ENCODE results near the gene LHX5. TPM values are rescaled to one million over a fixed set of nuclear protein-coding genes. Genes with fewer than 3 reads are reported as not detected.

LHX5 gene
- total RNA-seq, 1 donor from 2014 or later = 48.4 TPM

- Histone ChIP-seq H3K4me2 (no peak overlapping the region), H2AFZ (replicated peaks) (no peak overlapping the region), H3K4me3 (no peak overlapping the region), H3K9me3 (ENCODE audit: low read depth) (no peaks in the 10 kb centered on the region), H3K27ac (no peak overlapping the region), H3K4me1 (no peaks in the 10 kb centered on the region), H3F3A (ENCODE audit: low read depth) (peaks cover 36% of the 10 kb centered on the region), H3K79me2 (ENCODE audit: low read depth) (no peaks in the 10 kb centered on the region), H3K9ac (no peak overlapping the region), H4K20me1 (ENCODE audit: low read depth) (no peaks in the 10 kb centered on the region), H3K36me3 (no peaks in the 10 kb centered on the region), H3K27me3 (no peaks in the 10 kb centered on the region)
- TF ChIP-seq EZH2 (IDR thresholded peaks at IDR 0.05) (no peak), CTCF (IDR thresholded peaks at IDR 0.05) (no peak), EZH2phosphoT487 (IDR thresholded peaks at IDR 0.05) (no peak)
- DNase-seq (ENCODE audit: low spot score) = no peak
- H3K9me3 Mint-ChIP-seq = peaks cover 2% of the 10 kb centered on the region
- no peak overlapping the region for H3K27ac Mint-ChIP-seq
- H3K27me3 Mint-ChIP-seq (ENCODE audit: insufficient read depth, low read depth) = peaks cover 35% of the 10 kb centered on the region
- no peaks in the 10 kb centered on the region for H3K36me3 Mint-ChIP-seq
- no peaks in the 10 kb centered on the region for H3K4me1 Mint-ChIP-seq
- H3K4me3 Mint-ChIP-seq = no peak overlapping the region
Measured at GRCh38 chr12:113449299-113449698, 22.4 kb downstream of the LHX5 start.

DNA sequence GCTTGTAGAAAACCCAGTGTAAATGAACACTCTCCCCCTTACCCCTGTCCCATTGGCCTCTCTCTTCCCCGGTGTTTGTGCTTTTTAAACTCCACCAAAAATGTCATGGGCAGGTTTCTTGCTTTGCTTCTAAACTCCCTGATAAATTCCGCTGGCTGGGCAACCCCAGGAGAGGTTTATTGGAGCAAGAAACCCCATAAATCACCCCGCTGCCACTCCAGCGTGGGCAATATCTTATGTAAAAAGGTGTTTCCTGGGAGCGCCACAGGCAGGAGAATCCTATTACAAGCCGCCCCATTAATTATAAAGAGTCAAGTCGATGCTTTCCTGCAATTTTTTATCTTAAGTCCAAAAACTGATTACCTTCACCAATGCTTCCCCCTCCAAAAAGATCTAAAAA, 22.8 kb downstream of the LHX5 start:
- no peak overlapping the region for H3K27ac Mint-ChIP-seq
- H3K4me3 Mint-ChIP-seq = no peak overlapping the region

GRCh38 chr12:113445544-113446171, 26.0 kb downstream of the LHX5 start:
- TF ChIP-seq CTCF (IDR thresholded peaks at IDR 0.05) = no peak
- Histone ChIP-seq H3K9me3 (ENCODE audit: low read depth) (no peaks in the 10 kb centered on the region), H3K4me3 (no peak overlapping the region), H3K4me2 (no peak overlapping the region), H3K79me2 (ENCODE audit: low read depth) (no peaks in the 10 kb centered on the region), H3F3A (ENCODE audit: low read depth) (peaks cover 16% of the 10 kb centered on the region), H3K27me3 (no peaks in the 10 kb centered on the region), H4K20me1 (ENCODE audit: low read depth) (no peaks in the 10 kb centered on the region), H3K4me1 (no peaks in the 10 kb centered on the region), H3K36me3 (no peaks in the 10 kb centered on the region), H3K27ac (no peak overlapping the region), H3K9ac (no peak overlapping the region), H2AFZ (replicated peaks) (no peak overlapping the region)
- H3K4me1 Mint-ChIP-seq = no peaks in the 10 kb centered on the region
- no peak for DNase-seq (ENCODE audit: low spot score)
- H3K27ac Mint-ChIP-seq = no peak overlapping the region
- H3K4me3 Mint-ChIP-seq = no peak overlapping the region
- no peaks in the 10 kb centered on the region for H3K36me3 Mint-ChIP-seq
- peaks cover 30% of the 10 kb centered on the region for H3K27me3 Mint-ChIP-seq (ENCODE audit: insufficient read depth, low read depth)
- H3K9me3 Mint-ChIP-seq = peaks cover 2% of the 10 kb centered on the region

More for the DNA sequence above, 22.8 kb downstream of the LHX5 start:
- no peak overlapping the region for H3K9ac ChIP-seq
- no peak overlapping the region for H2AFZ ChIP-seq (replicated peaks)
- no peaks in the 10 kb centered on the region for H3K27me3 ChIP-seq
- H3K4me3 ChIP-seq = no peak overlapping the region
- H3K79me2 ChIP-seq (ENCODE audit: low read depth) = no peaks in the 10 kb centered on the region
- Mint-ChIP-seq H3K27me3 (ENCODE audit: insufficient read depth, low read depth) (peaks cover 33% of the 10 kb centered on the region), H3K9me3 (peaks cover 2% of the 10 kb centered on the region), H3K4me1 (no peaks in the 10 kb centered on the region), H3K36me3 (no peaks in the 10 kb centered on the region)
- no peak for DNase-seq (ENCODE audit: low spot score)
- no peaks in the 10 kb centered on the region for H3K9me3 ChIP-seq (ENCODE audit: low read depth)
- no peak overlapping the region for H3K27ac ChIP-seq
- H3F3A ChIP-seq (ENCODE audit: low read depth) = peaks cover 36% of the 10 kb centered on the region
- no peaks in the 10 kb centered on the region for H3K4me1 ChIP-seq
- TF ChIP-seq EZH2phosphoT487 (IDR thresholded peaks at IDR 0.05) (no peak), CTCF (IDR thresholded peaks at IDR 0.05) (no peak), EZH2 (IDR thresholded peaks at IDR 0.05) (no peak)
- no peak overlapping the region for H3K4me2 ChIP-seq
- H3K36me3 ChIP-seq = no peaks in the 10 kb centered on the region
- H4K20me1 ChIP-seq (ENCODE audit: low read depth) = no peaks in the 10 kb centered on the region

All from neural progenitor cell (in vitro differentiated cells).